GM19452 (cell line): ENCODE data around the gene SHC1.
A peak's percentile ranks its signal among the peaks of the same experiment; 100 is the strongest.

ENCODE experiments used
- ATAC-seq: cut with Tn5 transposase; IDR thresholded peaks from one replicate; pipeline ENCODE4 v1.9.1; 2021; ENCODE audit not compliant: unreplicated experiment

Gene SHC1

GRCh38 chr1:154970631-154971340 lies at the start of gene SHC1:
Gene SHC1 (minus strand): TSS chr1:154970747. CDS start chr1:154970526, 221 bp downstream.
- ATAC-seq: no peak

GRCh38 chr1:155019377-155020245 lies 49.1 kb upstream of the SHC1 start:
- ATAC-seq: no peak

GRCh38 chr1:155018617-155019348 lies 48.2 kb upstream of the SHC1 start:
- ATAC-seq: no peak

- ATAC-seq: no peak
Measured at GRCh38 chr1:155017946-155018316, 47.4 kb upstream of the SHC1 start.

GRCh38 chr1:155017041-155017945 lies 46.7 kb upstream of the SHC1 start:
- peak; percentile 80 for ATAC-seq

- no peak for ATAC-seq
Measured at GRCh38 chr1:155016231-155016831, 45.8 kb upstream of the SHC1 start.

- ATAC-seq: no peak
Measured at GRCh38 chr1:155015527-155016230, 45.1 kb upstream of the SHC1 start.

- no peak for ATAC-seq
Measured at GRCh38 chr1:155014709-155015508, 44.4 kb upstream of the SHC1 start.

- no peak for ATAC-seq
Measured at GRCh38 chr1:155013632-155014031, 43.1 kb upstream of the SHC1 start.

GRCh38 chr1:155012776-155013602 lies 42.4 kb upstream of the SHC1 start:
- no peak for ATAC-seq

GRCh38 chr1:155012026-155012546 lies 41.5 kb upstream of the SHC1 start:
- ATAC-seq: no peak

GRCh38 chr1:155011437-155012025 lies 41.0 kb upstream of the SHC1 start:
- no peak for ATAC-seq

GRCh38 chr1:155011004-155011416 lies 40.5 kb upstream of the SHC1 start:
- ATAC-seq: no peak

GRCh38 chr1:155010211-155010918 lies 39.8 kb upstream of the SHC1 start:
- ATAC-seq: no peak

- ATAC-seq: no peak
Measured at GRCh38 chr1:155009742-155010141, 39.2 kb upstream of the SHC1 start.

- ATAC-seq: no peak
Measured at GRCh38 chr1:155009221-155009711, 38.7 kb upstream of the SHC1 start.
